ENCODE data around the gene KLHL13. TPM values are rescaled to one million over a fixed set of nuclear protein-coding genes. Genes with fewer than 3 reads are reported as not detected.

KLHL13 gene
- total and polyA plus RNA-seq, 2 of the 8 experiments (the other 6 are each of a cell fraction or from before 2014, with no cell fraction given): 6.4 to 12.8 TPM

- TF ChIP-seq HDAC6 (IDR thresholded peaks at IDR 0.05; ENCODE audit: low read depth, low read length): no peak
Measured at GRCh38 chrX:118152721-118153120, 36.1 kb upstream of the KLHL13 start (continued).

All from H1 (cell line).